Heart right ventricle (tissue), 16 donors: ENCODE measurements around the gene ARL8A. TPM values are rescaled to one million over a fixed set of nuclear protein-coding genes. Genes with fewer than 3 reads are reported as not detected.
"Not testable (repeated sequence)": the region's sequence is repeated elsewhere in the genome, so short reads cannot be mapped to it uniquely, and the experiment has no call there.

Experiments
- ATAC-seq, 8 donors: fragments of 200-7000 bp; cut with Tn5 transposase; one replicate each; pipeline ENCODE4 v1.9.1; 2020; ENCODE audit warnings: mild to moderate bottlenecking in 8 of 8, moderate library complexity in 8 of 8, moderate number of reproducible peaks in 1 of 8
- DNase-seq, 2 donors: peaks; one replicate each; pipeline ENCODE4 v3.0.0-alpha.2; 2020
- H3K27ac ChIP-seq, 10 donors: fragments of 200-600 bp; sonication (generic) in 2 of 10; one replicate each; pipeline versions ENCODE4 v1.5.0 to v1.8.0; 2020 to 2022; ENCODE audit warnings: mild to moderate bottlenecking in 3 of 10
- H3K27me3 ChIP-seq, 7 donors: fragments of 200-600 bp; one replicate each; pipeline ENCODE4 v1.8.0; 2021 to 2022; ENCODE audit warnings: mild to moderate bottlenecking in 2 of 7
- H3K36me3 ChIP-seq, 9 donors: fragments of 200-600 bp; sonication (generic) in 1 of 9; one replicate each; pipeline versions ENCODE4 v1.5.0 to v1.8.0; 2020 to 2022; ENCODE audit warnings: mild to moderate bottlenecking in 2 of 9
- H3K4me1 ChIP-seq, 9 donors: fragments of 200-600 bp; sonication (generic) in 1 of 9; one replicate each; pipeline versions ENCODE4 v1.5.0 to v1.8.0; 2020 to 2022; ENCODE audit warnings: mild to moderate bottlenecking in 4 of 9
- H3K4me3 ChIP-seq, 10 donors: fragments of 200-600 bp; sonication (generic) in 2 of 10; one replicate each; pipeline versions ENCODE4 v1.5.0 to v1.8.0; 2020 to 2022; ENCODE audit warnings: mild to moderate bottlenecking in 7 of 10, moderate library complexity in 2 of 10
- H3K9me3 ChIP-seq, 11 donors: fragments of 200-600 bp in 10 of 11; sonication (generic) in 2 of 11; one replicate each; pipeline versions ENCODE4 v1.5.0 to v1.8.0; 2013 to 2022; ENCODE audit warnings: mild to moderate bottlenecking in 2 of 11, control low read depth in 1 of 11, moderate library complexity in 1 of 11
- CTCF ChIP-seq, 9 donors: fragments of 200-600 bp; sonication (generic) in 2 of 9; IDR thresholded peaks; one replicate each; pipeline versions ENCODE4 v1.5.0 to v1.8.0; 2021 to 2022; ENCODE audit warnings: antibody characterized with exemption in 9 of 9, mild to moderate bottlenecking in 5 of 9, moderate library complexity in 1 of 9
- WGBS, 2 donors: extraction: QIAGEN DNeasy Blood & Tissue Kit; methylation state at CpG; one replicate each; pipeline ENCODE4 v1.1.7; 2013; ENCODE audit warnings: inconsistent platforms in 1 of 2; 5-methylcytosine and 5-hydroxymethylcytosine counted together
- intact Hi-C, 10 donors: fragments of 100-400 bp; cut with DNase I; formaldehyde crosslinking; loops; one replicate each; pipeline versions ENCODE4 v1.11.1 to v1.14.2; 2022
- polyA plus RNA-seq, 2 donors: library from polyadenylated mRNA; stranded (reverse); fragments of 200-250 nt; gene quantifications; one replicate each; pipeline ENCODE4 v1.2.3, GENCODE V29; 2013
- total RNA-seq, 10 donors: library from RNA; stranded (reverse); fragmentation: NEBNext Ultra II Directional in 3 of 10; extraction: Animal tissue kit (Norgen Biotek cat#: 25700) in 3 of 10; gene quantifications; one replicate each; pipeline versions ENCODE4 v1.2.1 to v1.2.4, GENCODE V29; 2021 to 2023
- donor health status: Arrhythmogenic right ventricular cardiomyopathy.
- donor health status: ischemic (EF 13 %, LVEDD 7.1; RV severe dilation, severe dysfunction).
- donor health status: healthy with polysubstance abuse.
- donor health status: DM: no; HTN: yes; CAD: no.
- donor health status: DM: no; HTN: no; CAD: no.
- donor health status: ischemic (EF 25% LVEDD 6.9; RV normal size, moderate dysfunction).
- donor health status: ischemic (EF 25% LVEDD 5.7; RV mildly dilated, moderate dysfunction).
- donor health status: healthy.
- donor health status: DM: yes; HTN: yes; CAD: no.
- donor health status: Ischemic cardiomyopathy.
- donor health status: ischemic (EF 35%, LVEDD 5.7; RV mildly dilated, moderate dysfunction).
- donor health status: nonischemic (EF 11% LVEDD 7.7; RV severe dilation, severe dysfunction).
- donor health status: DM: yes; HTN: yes; CAD: no.
- donor health status: PGD.
- donor health status: ischemic (EF 29% LVEDD 5.4; RV normal size, mild dysfunction).
- donor health status: nonischemic (EF 23%, LVEDD 6.1; RV moderate dilation, normal function).

ARL8A gene
- total and polyA plus RNA-seq, 12 donors, result 21.5 to 92.7 (median 78.0) TPM

- Histone ChIP-seq H3K4me3 (no peak overlapping the region), H3K4me1 (peaks cover 0 to 7% (median 0%) of the 10 kb centered on the region in 9 donors), H3K27me3 (no peaks in the 10 kb centered on the region), H3K27ac (no peak overlapping the region), H3K36me3 (no peaks in the 10 kb centered on the region), H3K9me3 (no peaks in the 10 kb centered on the region)
- intact Hi-C loops, result no loop called here
- no peak for ATAC-seq
- TF ChIP-seq CTCF (IDR thresholded peaks at IDR 0.05), result no peak
- no peak for DNase-seq
- WGBS, 2 donors, result 87 to 92% methylated on average over 6 of the region's 6 CpGs
These were observed 26.2 kb upstream of the ARL8A start for GRCh38 chr1:202170726-202171125.

GRCh38 chr1:202168861-202169260 lies 24.3 kb upstream of the ARL8A start:
- H3K36me3 ChIP-seq, result no peaks in the 10 kb centered on the region
- no peak overlapping the region for H3K27ac ChIP-seq
- DNase-seq, result no peak
- no peaks in the 10 kb centered on the region for H3K9me3 ChIP-seq
- intact Hi-C loops, result no loop called here
- peaks cover 0 to 7% (median 0%) of the 10 kb centered on the region in 9 donors for H3K4me1 ChIP-seq
- ATAC-seq, result no peak
- no peak for TF ChIP-seq CTCF (IDR thresholded peaks at IDR 0.05)
- no peak overlapping the region for H3K4me3 ChIP-seq
- whole genome bisulfite sequencing, 2 donors, result 93 to 98% methylated on average over 7 of the region's 7 CpGs
- no peaks in the 10 kb centered on the region for H3K27me3 ChIP-seq

- H3K36me3 ChIP-seq, result no peaks in the 10 kb centered on the region
- no peaks in the 10 kb centered on the region for H3K9me3 ChIP-seq
- no peak for TF ChIP-seq CTCF (IDR thresholded peaks at IDR 0.05)
- H3K4me3 ChIP-seq, result no peak overlapping the region
- peaks cover 0 to 8% (median 0%) of the 10 kb centered on the region in 9 donors for H3K4me1 ChIP-seq
- no peak for DNase-seq
- H3K27me3 ChIP-seq, result no peaks in the 10 kb centered on the region
- no peak for ATAC-seq
- no peak overlapping the region for H3K27ac ChIP-seq
- intact Hi-C loops, result no loop called here
- WGBS, 2 donors, result 66 to 67% methylated on average over 18 of the region's 18 CpGs
These were observed 23.3 kb upstream of the ARL8A start for GRCh38 chr1:202167708-202168415.

GRCh38 chr1:202167054-202167453 lies 22.5 kb upstream of the ARL8A start:
- intact Hi-C loops, H3K27ac ChIP-seq, H3K36me3 ChIP-seq, H3K9me3 ChIP-seq, H3K27me3 ChIP-seq, DNase-seq, ATAC-seq, H3K4me3 ChIP-seq: not testable (repeated sequence)
- peaks cover 0 to 16% (median 0%) of the 10 kb centered on the region in 9 donors for H3K4me1 ChIP-seq
- 81 to 82% methylated on average over 13 of the region's 13 CpGs for WGBS, 2 donors
